GM12801 (cell line): Measurements from ENCODE around the gene EIF1.

ENCODE experiments used
- CTCF ChIP-seq: IDR thresholded peaks from one replicate; pipeline ENCODE4 v1.5.1; 2011; ENCODE audit warnings: control low read depth; ENCODE audit not compliant: insufficient read length; ENCODE audit errors: extremely low read depth

Gene EIF1

DNA sequence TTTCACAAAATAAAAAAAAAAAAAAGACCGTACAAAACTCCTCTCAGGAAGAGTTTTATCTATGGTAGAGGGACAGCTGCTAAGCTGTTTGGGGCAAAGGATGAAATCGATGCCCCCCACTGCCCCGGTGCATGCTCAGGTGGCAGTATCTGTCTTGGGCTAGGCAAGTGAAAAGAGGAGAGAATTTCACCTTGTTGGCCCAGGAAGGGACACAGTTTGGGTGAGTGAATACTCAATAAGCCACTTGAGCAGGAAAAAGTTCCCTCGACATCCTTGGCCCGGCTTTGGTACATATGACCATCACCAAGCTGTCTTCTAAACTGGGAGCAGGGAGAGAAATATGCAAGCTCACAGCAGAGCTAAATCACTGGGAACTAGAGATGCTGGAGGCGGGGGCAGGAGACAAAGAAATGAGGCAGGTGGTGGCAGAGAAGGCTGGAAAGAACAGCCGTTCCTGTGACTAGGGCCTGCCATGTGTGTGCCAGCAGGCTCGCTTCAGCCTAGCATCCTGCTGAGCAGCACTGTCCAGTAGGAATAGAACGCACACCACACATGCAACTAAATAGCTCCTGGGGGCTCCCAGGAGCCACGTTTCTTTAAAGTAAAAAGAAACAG, 8.2 kb upstream of the EIF1 start:
- no peak for TF ChIP-seq CTCF

- no peak for TF ChIP-seq CTCF
Measured at GRCh38 chr17:41681776-41682175, 6.9 kb upstream of the EIF1 start.

- no peak for TF ChIP-seq CTCF
Measured at GRCh38 chr17:41682631-41683030, 6.1 kb upstream of the EIF1 start.

GRCh38 chr17:41683441-41684007, 5.2 kb upstream of the EIF1 start:
- no peak for TF ChIP-seq CTCF

DNA sequence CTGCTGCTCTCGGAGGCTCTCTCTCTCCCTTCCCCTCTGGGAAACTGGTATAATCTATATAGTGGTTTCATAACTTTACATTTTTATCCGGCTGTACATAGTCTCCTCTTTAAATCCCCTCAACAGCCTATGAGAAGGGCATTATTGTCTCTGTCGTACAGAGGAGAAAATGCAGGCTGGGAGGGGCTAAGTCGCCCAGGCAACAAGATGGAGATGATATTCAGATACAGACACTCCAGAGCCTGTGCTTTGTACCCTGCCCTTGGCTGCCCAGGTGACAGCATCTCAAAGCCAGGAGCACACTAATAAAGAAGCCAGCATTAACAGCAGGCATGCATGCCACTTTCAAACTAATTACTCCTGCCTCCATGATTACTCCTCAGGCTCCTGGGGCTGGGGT, 4.7 kb upstream of the EIF1 start:
- TF ChIP-seq CTCF = no peak

GRCh38 chr17:41686281-41686680, 2.4 kb upstream of the EIF1 start:
- no peak for TF ChIP-seq CTCF

DNA sequence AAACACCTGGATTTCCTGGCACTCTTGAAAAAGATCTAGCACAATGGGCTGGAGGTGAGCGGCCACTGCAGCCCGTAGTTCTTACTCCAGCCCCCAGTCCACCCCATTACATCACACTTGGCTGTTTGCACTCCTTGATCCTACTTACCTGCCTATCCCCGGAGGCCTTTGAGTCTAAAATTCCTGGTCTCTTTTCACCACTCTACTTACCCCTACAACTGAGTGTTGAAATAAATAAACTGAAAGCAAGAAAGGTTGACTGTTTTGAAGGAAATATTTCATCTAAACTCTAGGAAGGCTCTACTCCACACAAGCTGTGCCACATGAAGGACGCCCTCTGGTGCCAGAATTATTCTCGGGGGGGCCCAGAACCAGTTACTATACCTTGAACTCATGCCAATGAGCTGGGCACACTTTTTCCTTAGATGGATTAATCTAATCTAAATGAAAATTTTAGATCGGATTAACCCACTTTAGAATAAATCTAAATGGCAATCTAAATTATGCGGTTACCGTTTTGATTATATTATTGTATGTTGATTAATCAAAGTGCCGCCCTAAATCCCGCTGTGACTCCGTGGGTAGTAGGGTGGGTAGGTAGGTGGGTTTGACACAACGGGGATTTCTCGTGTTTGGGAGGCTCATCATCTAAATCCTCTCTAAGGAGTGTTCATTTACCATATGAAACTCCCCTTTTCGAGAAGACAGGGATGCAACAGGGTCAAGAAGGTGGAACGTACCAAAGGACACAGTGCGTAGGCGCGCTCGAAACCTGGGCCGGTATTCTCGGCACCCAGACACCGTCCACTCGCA, 651 bp upstream of the EIF1 start:
- no peak for TF ChIP-seq CTCF
